Measurements from ENCODE around the gene DENND6A. TPM values are rescaled to one million over a fixed set of nuclear protein-coding genes. Genes with fewer than 3 reads are reported as not detected.

DENND6A gene
- total RNA-seq, 1 donor from 2014 or later, result 26.1 TPM

- H3K27me3 ChIP-seq (ENCODE audit: control insufficient read depth, insufficient read depth, low read length), result no peaks in the 10 kb centered on the region
- TF ChIP-seq CTCF (IDR thresholded peaks at IDR 0.05; ENCODE audit: insufficient read depth, low read length, severe bottlenecking), result no peak
- peaks cover 5% of the 10 kb centered on the region for H3K36me3 ChIP-seq (ENCODE audit: control insufficient read depth, insufficient read depth, low read length)
- peak overlapping the region; percentile 99 for H3K4me3 ChIP-seq (ENCODE audit: low read depth, low read length)
- DNase-seq (ENCODE audit: low read depth) (peak; percentile 78), FAIRE-seq (no peak)
Observed at GRCh38 chr3:57596495-57597126, 96.3 kb downstream of the DENND6A start.

- no peaks in the 10 kb centered on the region for H3K27me3 ChIP-seq (ENCODE audit: control insufficient read depth, insufficient read depth, low read length)
- H3K36me3 ChIP-seq (ENCODE audit: control insufficient read depth, insufficient read depth, low read length), result peaks cover 4% of the 10 kb centered on the region
- DNase-seq (ENCODE audit: low read depth) (no peak), FAIRE-seq (no peak)
- no peak for TF ChIP-seq CTCF (IDR thresholded peaks at IDR 0.05; ENCODE audit: insufficient read depth, low read length, severe bottlenecking)
- H3K4me3 ChIP-seq (ENCODE audit: low read depth, low read length), result peak overlapping the region; percentile 99
Observed at GRCh38 chr3:57594576-57594975, 98.3 kb downstream of the DENND6A start.

DNA sequence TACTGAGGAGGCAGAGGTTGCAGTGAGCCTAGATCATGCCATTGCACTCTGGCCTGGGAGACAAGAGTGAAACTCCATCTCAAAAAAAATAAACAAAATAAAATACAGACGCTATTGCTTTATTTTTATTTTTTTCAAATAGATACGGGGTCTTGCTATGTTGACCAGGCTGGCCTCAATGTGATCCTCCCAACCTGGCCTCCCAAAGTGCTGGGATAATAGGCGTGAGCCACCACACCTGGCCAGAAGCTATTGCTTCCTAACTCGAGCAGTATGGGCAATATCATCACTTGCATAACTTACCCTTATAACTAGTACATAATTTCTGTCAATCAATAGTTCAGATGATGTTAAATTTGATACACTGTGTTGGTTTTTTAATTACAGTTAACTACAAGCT is 98.7 kb downstream of the DENND6A start:
- DNase-seq (ENCODE audit: low read depth) (no peak), FAIRE-seq (no peak)
- Histone ChIP-seq H3K4me3 (ENCODE audit: low read depth, low read length) (no peak overlapping the region), H3K36me3 (ENCODE audit: control insufficient read depth, insufficient read depth, low read length) (peaks cover 4% of the 10 kb centered on the region), H3K27me3 (ENCODE audit: control insufficient read depth, insufficient read depth, low read length) (no peaks in the 10 kb centered on the region)
- no peak for TF ChIP-seq CTCF (IDR thresholded peaks at IDR 0.05; ENCODE audit: insufficient read depth, low read length, severe bottlenecking)

DNA sequence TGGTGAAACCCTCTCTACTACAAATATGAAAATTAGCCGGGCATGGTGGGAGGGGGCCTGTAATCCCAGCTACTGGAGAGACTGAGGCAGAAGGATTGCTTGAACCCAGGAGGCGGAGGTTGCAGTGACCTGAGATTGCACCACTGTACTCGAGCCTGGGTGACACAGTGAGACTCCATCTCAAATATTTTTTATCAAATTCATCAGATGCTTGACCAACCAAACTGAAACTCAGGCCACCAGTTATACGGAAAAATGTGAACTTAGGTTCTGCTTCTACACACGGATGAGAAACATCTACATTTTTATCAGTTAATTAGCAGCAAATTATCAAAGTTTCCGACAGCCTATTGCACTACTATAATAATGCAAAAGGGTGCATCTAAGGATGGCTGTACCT is 100.6 kb downstream of the DENND6A start:
- H3K27me3 ChIP-seq (ENCODE audit: control insufficient read depth, insufficient read depth, low read length), result no peaks in the 10 kb centered on the region
- H3K4me3 ChIP-seq (ENCODE audit: low read depth, low read length), result no peak overlapping the region
- DNase-seq (ENCODE audit: low read depth) (no peak), FAIRE-seq (no peak)
- H3K36me3 ChIP-seq (ENCODE audit: control insufficient read depth, insufficient read depth, low read length), result peaks cover 4% of the 10 kb centered on the region
- no peak for TF ChIP-seq CTCF (IDR thresholded peaks at IDR 0.05; ENCODE audit: insufficient read depth, low read length, severe bottlenecking)

DNA sequence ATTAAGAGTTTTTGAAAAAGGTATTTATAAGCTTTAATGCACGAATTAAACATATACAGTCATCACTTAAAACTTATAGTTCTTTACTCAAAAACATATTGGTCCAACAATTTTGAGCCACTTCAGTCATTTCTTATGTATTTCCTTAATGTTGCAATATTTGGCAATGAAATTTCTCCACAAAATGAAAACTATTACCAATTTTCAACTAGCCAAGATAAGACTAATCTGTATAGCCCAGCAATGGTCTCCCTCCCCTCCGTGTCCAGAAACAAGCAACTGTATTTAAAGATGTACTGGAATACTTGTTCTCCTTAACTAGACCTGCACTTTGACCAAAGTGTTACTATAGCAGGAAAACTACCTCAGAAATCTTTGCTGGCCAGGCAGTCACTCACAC is 105.0 kb downstream of the DENND6A start:
- no peak for TF ChIP-seq CTCF (IDR thresholded peaks at IDR 0.05; ENCODE audit: insufficient read depth, low read length, severe bottlenecking)
- H3K27me3 ChIP-seq (ENCODE audit: control insufficient read depth, insufficient read depth, low read length), result no peaks in the 10 kb centered on the region
- DNase-seq (ENCODE audit: low read depth) (no peak), FAIRE-seq (no peak)
- no peak overlapping the region for H3K4me3 ChIP-seq (ENCODE audit: low read depth, low read length)
- peaks cover 4% of the 10 kb centered on the region for H3K36me3 ChIP-seq (ENCODE audit: control insufficient read depth, insufficient read depth, low read length)

DNA sequence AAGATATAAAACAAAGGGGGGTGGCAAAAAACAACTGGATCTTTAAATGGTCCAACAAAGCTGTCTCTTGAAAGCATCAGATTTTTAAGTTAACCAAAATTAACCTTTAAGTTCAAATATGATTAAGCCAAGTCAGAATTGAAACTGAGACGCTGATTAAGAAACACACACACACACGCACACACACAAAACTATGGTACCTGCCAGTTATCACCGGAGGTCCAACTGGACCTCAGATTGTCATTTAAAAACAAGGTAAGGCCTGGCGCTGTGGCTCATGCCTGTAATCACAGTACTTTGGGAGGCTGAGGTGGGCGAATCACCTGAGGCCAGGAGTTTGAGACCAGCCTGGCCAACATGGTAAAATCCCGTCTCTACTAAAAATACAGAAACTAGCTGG is 106.1 kb downstream of the DENND6A start:
- no peak for TF ChIP-seq CTCF (IDR thresholded peaks at IDR 0.05; ENCODE audit: insufficient read depth, low read length, severe bottlenecking)
- Histone ChIP-seq H3K27me3 (ENCODE audit: control insufficient read depth, insufficient read depth, low read length) (no peaks in the 10 kb centered on the region), H3K4me3 (ENCODE audit: low read depth, low read length) (no peak overlapping the region), H3K36me3 (ENCODE audit: control insufficient read depth, insufficient read depth, low read length) (peaks cover 2% of the 10 kb centered on the region)
- FAIRE-seq (no peak), DNase-seq (ENCODE audit: low read depth) (no peak)
